GM19372 (cell line): ENCODE data around the gene ERFE.

ENCODE experiments used
- ATAC-seq: cut with Tn5 transposase; IDR thresholded peaks from one replicate; pipeline ENCODE4 v1.9.1; 2021; ENCODE audit warnings: mild to moderate bottlenecking, low read depth, moderate library complexity; ENCODE audit not compliant: unreplicated experiment

Gene ERFE

GRCh38 chr2:238138331-238139195 lies 20.2 kb upstream of the ERFE start, which contains the start of gene KLHL30:
KLHL30 (plus strand) TSS chr2:238138668; CDS start chr2:238140755, 2,087 bp downstream.
- ATAC-seq: no peak

DNA sequence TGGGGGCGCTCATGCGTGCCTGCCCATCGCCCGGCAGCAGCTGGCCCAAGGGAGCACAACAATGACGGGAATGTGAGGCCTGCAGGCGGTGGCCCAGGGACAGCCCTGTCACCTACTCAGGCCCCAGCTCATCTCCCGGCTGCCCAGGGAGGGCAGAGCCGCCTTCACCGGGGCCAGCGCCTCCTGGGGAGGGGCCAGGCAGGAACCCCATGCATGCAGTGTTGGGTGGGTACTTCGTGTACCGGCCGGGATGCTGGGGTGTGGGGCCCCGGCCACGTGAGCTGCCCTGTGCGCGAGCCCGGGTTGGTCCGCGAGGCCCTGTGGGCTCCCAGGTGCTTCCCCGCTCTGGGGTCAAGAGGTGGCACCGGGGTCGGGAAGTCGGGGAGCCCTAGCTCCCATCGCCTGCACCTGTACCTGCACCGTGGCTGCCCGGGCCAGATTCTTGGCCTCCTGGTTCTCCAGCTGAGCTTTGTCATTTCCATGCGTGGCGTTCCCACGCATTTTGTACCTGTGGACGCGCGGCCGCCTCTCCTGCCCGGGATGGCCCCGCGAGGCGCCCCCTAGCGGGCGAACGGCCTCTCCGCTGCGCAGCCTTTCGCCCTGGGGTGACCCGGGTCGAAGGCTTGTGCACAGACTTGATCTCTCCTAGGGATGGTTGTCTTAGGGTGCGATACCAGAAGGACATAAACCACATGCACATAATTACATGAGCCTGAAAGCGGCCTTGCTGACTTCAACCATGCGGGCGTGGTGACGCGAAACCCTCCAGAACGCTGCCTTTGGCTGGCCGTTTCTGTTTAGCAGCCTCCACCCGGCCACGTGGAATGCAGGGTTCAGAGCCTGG lies 19.4 kb upstream of the ERFE start:
- ATAC-seq: no peak

GRCh38 chr2:238140040-238140439 lies 18.7 kb upstream of the ERFE start:
- ATAC-seq: no peak

- no peak for ATAC-seq
These were observed 17.8 kb upstream of the ERFE start for GRCh38 chr2:238140721-238141540.

- ATAC-seq: no peak
These were observed 17.0 kb upstream of the ERFE start for GRCh38 chr2:238141541-238142318.

DNA sequence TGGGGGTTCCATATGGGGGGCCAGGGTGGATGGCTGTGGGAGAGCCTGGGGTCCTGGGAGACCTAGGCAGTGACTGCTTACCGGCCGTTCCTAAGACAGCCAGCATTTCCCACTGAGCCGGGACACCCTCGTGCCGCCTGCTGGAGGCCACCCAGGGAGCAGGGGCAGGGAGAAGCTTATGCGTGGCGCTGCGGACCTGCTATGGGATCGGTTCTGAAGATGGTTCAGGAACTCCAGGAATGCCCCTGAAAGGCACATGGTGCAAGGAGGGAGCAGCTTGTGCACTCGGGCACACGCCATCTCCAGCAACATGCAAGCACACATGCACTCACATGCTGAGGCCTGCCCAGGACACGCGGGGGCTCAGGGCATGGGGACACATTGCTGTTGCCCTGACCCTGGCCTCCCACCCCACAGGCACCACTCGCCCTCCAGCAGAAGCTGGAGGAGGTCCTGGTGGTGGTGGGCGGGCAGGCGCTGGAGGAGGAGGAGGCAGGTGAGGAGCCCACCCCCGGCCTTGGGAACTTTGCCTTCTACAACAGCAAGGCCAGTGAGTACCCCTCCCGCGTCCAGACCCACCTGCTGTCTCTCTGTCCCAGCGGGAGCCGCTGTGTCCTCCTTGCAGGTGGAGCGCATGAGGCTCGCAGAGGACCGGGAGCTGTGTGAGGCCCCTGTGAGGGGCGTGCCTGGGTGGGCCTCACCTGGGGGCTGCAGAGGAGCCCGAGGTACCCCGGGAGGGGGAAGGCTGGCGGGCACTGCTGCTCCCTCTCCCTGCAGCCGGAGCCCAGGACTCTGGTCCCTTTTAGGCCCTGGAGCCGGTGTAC lies 16.2 kb upstream of the ERFE start:
- ATAC-seq: no peak

GRCh38 chr2:238143239-238143951 lies 15.4 kb upstream of the ERFE start:
- no peak for ATAC-seq

DNA sequence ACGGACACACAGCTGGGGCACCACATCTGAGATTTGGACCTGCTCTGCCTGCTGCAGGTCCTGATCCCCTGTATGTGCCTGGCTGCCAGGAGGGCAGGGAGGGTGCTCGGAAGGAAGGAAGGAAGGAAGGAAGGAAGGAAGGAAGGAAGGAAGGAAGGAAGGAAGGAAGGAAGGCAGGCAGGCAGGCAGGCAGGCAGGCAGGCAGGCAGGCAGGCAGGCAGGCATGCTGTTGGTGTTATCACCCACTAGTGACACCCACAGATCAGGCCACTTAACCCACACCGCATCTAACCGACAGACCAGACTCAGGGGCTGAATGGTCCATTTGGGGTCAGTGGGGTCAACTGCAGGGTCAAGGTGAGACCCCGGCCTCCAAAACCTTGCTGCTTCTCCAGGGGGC lies 14.5 kb upstream of the ERFE start:
- ATAC-seq: no peak

GRCh38 chr2:238145046-238145445 lies 13.7 kb upstream of the ERFE start:
- ATAC-seq: no peak

DNA sequence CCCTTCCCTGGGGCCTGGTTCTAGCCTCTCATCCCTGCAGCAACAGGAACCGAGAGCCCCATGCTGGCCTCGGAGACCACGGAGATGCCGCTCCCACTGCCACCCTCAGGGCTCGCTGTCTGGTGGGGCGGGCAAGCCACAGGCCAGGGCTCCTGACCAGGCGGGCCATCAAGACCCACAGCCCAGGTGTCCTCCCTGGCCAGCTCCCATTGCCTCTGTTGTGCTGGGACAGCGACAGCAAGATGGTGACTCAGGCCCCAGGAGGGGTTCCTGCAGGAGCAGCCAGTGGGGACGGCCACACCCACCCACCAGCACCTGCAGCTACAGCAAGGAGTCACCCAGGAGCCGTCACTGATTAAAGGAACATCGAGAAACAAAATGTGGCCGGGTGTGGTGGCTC lies 12.9 kb upstream of the ERFE start:
- no peak for ATAC-seq

GRCh38 chr2:238146884-238147544 lies 11.8 kb upstream of the ERFE start:
- ATAC-seq: no peak

DNA sequence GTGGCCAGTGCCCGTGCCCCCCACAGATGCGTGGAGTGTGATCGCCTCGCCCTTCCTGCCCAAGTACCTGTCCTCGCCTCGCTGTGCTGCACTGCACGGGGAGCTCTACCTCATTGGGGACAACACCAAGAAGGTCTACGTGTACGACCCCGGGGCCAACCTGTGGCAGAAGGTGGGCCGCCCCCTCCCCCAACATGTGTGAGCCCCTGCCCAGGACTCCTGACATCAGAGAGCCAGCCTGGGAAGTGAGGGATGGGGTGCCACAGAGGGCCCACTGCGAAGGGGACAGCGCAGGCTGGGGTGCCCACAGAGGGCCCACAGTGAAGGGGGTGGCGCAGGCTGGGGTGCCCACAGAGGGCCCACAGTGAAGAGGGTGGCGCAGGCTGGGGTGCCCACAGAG lies 9.8 kb upstream of the ERFE start:
- no peak for ATAC-seq

DNA sequence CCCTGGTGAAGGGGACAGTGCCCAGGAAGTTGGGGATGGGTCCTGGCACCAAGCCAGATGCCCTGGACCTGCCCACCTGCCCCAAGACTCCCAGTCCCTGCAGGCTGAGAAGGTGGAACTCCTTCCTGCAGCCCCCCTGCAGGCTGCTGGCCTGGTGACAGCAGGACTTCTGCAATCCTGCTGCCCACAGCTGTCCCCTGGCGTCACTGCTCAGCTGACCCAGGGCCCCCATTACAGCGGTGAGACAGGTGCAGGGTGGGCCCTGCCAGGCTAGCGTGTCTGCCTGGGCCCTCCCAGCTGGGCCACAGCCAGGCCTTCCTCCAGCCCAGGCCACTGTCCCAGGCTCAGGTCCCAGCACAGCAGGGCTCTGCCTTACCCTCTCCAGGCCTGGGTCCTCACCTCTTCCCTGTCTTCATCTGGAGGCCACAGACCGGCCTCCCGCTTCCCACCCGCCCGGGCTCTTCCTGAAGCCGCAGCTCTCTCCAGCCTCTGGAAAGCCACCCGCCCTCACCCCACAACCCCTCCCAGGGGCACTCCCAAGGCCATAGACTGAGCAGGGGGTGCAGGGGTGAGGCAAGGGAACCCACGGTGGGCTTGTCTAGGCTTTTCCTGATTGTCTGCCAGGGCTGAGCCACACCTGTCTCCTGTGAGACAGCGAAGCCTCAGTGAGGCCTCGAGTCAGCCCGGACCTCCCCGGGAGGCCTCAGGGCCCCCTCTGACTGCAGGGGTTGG lies 8.8 kb upstream of the ERFE start:
- ATAC-seq: no peak

GRCh38 chr2:238150686-238151085 lies 8.1 kb upstream of the ERFE start:
- no peak for ATAC-seq

DNA sequence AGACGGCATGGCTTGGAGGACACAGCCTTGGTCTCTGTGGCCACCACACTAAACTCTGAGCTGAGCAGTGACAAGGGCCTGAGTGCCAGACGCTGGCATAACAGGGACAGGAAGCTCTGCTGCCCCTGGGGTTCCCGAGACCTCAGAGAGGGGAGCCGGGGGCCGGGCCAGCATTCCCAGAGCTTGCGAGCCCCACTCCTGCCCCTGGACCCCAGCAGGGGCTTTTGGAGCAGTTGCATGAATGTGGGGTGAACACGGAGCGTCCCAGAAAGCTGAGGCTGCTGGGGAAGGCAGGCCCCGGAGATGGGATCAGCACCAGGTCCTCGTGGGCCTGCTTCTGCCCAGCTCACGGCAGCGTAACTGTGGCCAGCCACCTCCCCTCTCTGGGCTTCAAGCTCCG lies 7.6 kb upstream of the ERFE start:
- no peak for ATAC-seq

- no peak for ATAC-seq
These were observed 7.0 kb upstream of the ERFE start for GRCh38 chr2:238151628-238152235.
